B cell (primary cell): Measurements from ENCODE around the gene TAF5L.

Source experiments
- CTCF ChIP-seq: fragments of 200-600 bp; IDR thresholded peaks from one replicate; pipeline ENCODE4 v1.8.0; 2022; ENCODE audit warnings: antibody characterized with exemption, mild to moderate bottlenecking
- EZH2 ChIP-seq: IDR thresholded peaks from 2 replicates; pipeline ENCODE4 v1.6.1; 2012; ENCODE audit warnings: borderline replicate concordance, low read depth, mild to moderate bottlenecking, moderate library complexity, low read length; ENCODE audit not compliant: insufficient read depth, poor library complexity, severe bottlenecking

GRCh38 chr1:229650045-229650444 lies 24.1 kb upstream of the TAF5L start:
- TF ChIP-seq CTCF (no peak), EZH2 (no peak)
